ENCODE results near the gene PPP6R3. TPM values are rescaled to one million over a fixed set of nuclear protein-coding genes. Genes with fewer than 3 reads are reported as not detected.
A peak's percentile ranks its signal among the peaks of the same experiment; 100 is the strongest.

Gene PPP6R3
- total RNA-seq, 1 donor from 2014 or later = 86.6 TPM

DNA sequence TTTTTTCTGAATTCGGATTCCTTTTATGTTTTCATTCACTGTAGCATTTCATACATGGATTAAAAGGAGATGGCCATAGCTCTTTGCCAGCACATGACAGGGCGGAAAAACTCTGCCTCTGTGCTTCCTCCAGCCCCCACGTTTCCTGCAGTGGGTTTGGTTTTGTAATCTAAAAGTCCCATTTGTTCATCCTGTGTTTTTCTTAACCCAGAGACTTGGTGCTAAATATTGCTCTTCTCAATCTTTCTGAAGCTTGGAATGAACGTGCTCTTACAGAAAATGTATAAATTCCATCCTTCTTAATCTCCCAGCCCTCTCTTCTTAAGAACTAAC, 89.9 kb downstream of the PPP6R3 start:
- Mint-ChIP-seq H3K36me3 (ENCODE audit: unreplicated experiment) (peaks cover 48% of the 10 kb centered on the region), H3K27me3 (ENCODE audit: unreplicated experiment) (no peaks in the 10 kb centered on the region), H3K4me1 (ENCODE audit: unreplicated experiment) (peaks cover 17% of the 10 kb centered on the region), H3K9me3 (ENCODE audit: unreplicated experiment) (no peaks in the 10 kb centered on the region), H3K4me3 (ENCODE audit: unreplicated experiment) (no peak overlapping the region), H3K27ac (ENCODE audit: unreplicated experiment) (peak overlapping the region; percentile 2)
- no peak for DNase-seq (ENCODE audit: extremely low spot score, unreplicated experiment)
- TF ChIP-seq CTCF (IDR thresholded peaks at IDR 0.05) = no peak

- peaks cover 48% of the 10 kb centered on the region for H3K36me3 Mint-ChIP-seq (ENCODE audit: unreplicated experiment)
- peaks cover 17% of the 10 kb centered on the region for H3K4me1 Mint-ChIP-seq (ENCODE audit: unreplicated experiment)
- no peak for TF ChIP-seq CTCF (IDR thresholded peaks at IDR 0.05)
- DNase-seq (ENCODE audit: extremely low spot score, unreplicated experiment) = no peak
- H3K27me3 Mint-ChIP-seq (ENCODE audit: unreplicated experiment) = no peaks in the 10 kb centered on the region
- H3K9me3 Mint-ChIP-seq (ENCODE audit: unreplicated experiment) = no peaks in the 10 kb centered on the region
- no peak overlapping the region for H3K4me3 Mint-ChIP-seq (ENCODE audit: unreplicated experiment)
- H3K27ac Mint-ChIP-seq (ENCODE audit: unreplicated experiment) = no peak overlapping the region
Observed at GRCh38 chr11:68551223-68551622, 90.7 kb downstream of the PPP6R3 start.

DNA sequence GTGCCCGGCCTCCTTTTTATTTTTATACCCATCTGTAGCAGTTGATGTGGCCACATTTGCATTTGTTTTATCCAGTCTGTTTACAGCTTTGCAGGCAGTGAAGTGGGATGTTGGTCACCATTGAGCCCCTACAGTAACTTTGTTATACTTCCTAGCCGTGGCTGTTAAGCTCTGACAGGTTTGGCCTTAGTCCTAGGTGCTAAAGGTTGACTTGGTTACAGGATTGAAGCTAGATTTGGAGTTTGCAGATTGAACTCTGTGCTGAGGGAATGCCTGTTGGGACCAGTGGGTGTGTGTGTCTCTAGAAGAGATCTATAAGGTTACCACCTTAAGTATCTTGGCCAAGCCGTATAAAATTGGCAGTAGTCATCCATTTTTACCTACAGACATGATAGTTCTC, 91.2 kb downstream of the PPP6R3 start:
- H3K9me3 Mint-ChIP-seq (ENCODE audit: unreplicated experiment) = no peaks in the 10 kb centered on the region
- H3K36me3 Mint-ChIP-seq (ENCODE audit: unreplicated experiment) = peaks cover 45% of the 10 kb centered on the region

GRCh38 chr11:68552542-68552941, 92.0 kb downstream of the PPP6R3 start:
- no peak overlapping the region for H3K27ac Mint-ChIP-seq (ENCODE audit: unreplicated experiment)
- no peaks in the 10 kb centered on the region for H3K9me3 Mint-ChIP-seq (ENCODE audit: unreplicated experiment)
- peaks cover 14% of the 10 kb centered on the region for H3K4me1 Mint-ChIP-seq (ENCODE audit: unreplicated experiment)
- no peaks in the 10 kb centered on the region for H3K27me3 Mint-ChIP-seq (ENCODE audit: unreplicated experiment)
- no peak for DNase-seq (ENCODE audit: extremely low spot score, unreplicated experiment)
- no peak for TF ChIP-seq CTCF (IDR thresholded peaks at IDR 0.05)
- peaks cover 42% of the 10 kb centered on the region for H3K36me3 Mint-ChIP-seq (ENCODE audit: unreplicated experiment)
- H3K4me3 Mint-ChIP-seq (ENCODE audit: unreplicated experiment) = no peak overlapping the region

More for the DNA sequence above, 91.2 kb downstream of the PPP6R3 start:
- TF ChIP-seq CTCF (IDR thresholded peaks at IDR 0.05) = no peak
- no peak overlapping the region for H3K4me3 Mint-ChIP-seq (ENCODE audit: unreplicated experiment)
- H3K27ac Mint-ChIP-seq (ENCODE audit: unreplicated experiment) = no peak overlapping the region
- H3K27me3 Mint-ChIP-seq (ENCODE audit: unreplicated experiment) = no peaks in the 10 kb centered on the region
- peaks cover 14% of the 10 kb centered on the region for H3K4me1 Mint-ChIP-seq (ENCODE audit: unreplicated experiment)
- DNase-seq (ENCODE audit: extremely low spot score, unreplicated experiment) = no peak

GRCh38 chr11:68560216-68560615, 99.7 kb downstream of the PPP6R3 start:
- H3K27me3 Mint-ChIP-seq (ENCODE audit: unreplicated experiment) = no peaks in the 10 kb centered on the region
- peaks cover 45% of the 10 kb centered on the region for H3K36me3 Mint-ChIP-seq (ENCODE audit: unreplicated experiment)
- H3K4me1 Mint-ChIP-seq (ENCODE audit: unreplicated experiment) = no peaks in the 10 kb centered on the region
- no peak overlapping the region for H3K4me3 Mint-ChIP-seq (ENCODE audit: unreplicated experiment)
- no peak for TF ChIP-seq CTCF (IDR thresholded peaks at IDR 0.05)
- no peak for DNase-seq (ENCODE audit: extremely low spot score, unreplicated experiment)
- no peaks in the 10 kb centered on the region for H3K9me3 Mint-ChIP-seq (ENCODE audit: unreplicated experiment)
- no peak overlapping the region for H3K27ac Mint-ChIP-seq (ENCODE audit: unreplicated experiment)
